Ovary (tissue), 3 donors: ENCODE results near the gene ZNF888.
"Not testable (repeated sequence)": the region's sequence is repeated elsewhere in the genome, so short reads cannot be mapped to it uniquely, and the experiment has no call there.

Experiments
- CTCF ChIP-seq, 3 donors: fragments of 450-650 bp in 2 of 3; fragments of 200-600 bp in 1 of 3; IDR thresholded peaks; one replicate each; pipeline versions ENCODE4 v1.5.1 to v1.8.0; 2016 to 2022; ENCODE audit warnings: antibody characterized with exemption in 3 of 3, mild to moderate bottlenecking in 1 of 3
- EP300 ChIP-seq: sonication (generic); formaldehyde crosslinking; IDR thresholded peaks from one replicate; pipeline ENCODE4 v1.6.1; 2017; ENCODE audit warnings: antibody characterized with exemption
- POLR2A ChIP-seq: fragments of 450-650 bp; IDR thresholded peaks from one replicate; pipeline ENCODE4 v1.6.1; 2017; ENCODE audit warnings: antibody characterized with exemption, mild to moderate bottlenecking, moderate library complexity
- donor health status: DM: no; HTN: no; CAD: no.

GRCh38 chr19:52898596-52898995, 24.6 kb downstream of the ZNF888 start:
- not testable (repeated sequence) for TF ChIP-seq CTCF (IDR thresholded peaks at IDR 0.05); POLR2A; EP300
